MCF 10A (cell line): ENCODE measurements around the gene TMEM26. TPM values are rescaled to one million over a fixed set of nuclear protein-coding genes. Genes with fewer than 3 reads are reported as not detected.

Experiments
- BruUV-seq: library from RNA; stranded (reverse); fragments of 400-500 nt; replicated peaks from 2 replicates; lab custom pipeline; 2021; lab: Mats Ljungman, UMichigan
- CTCF ChIA-PET: fragments of 300-600 bp; sonication (Branson Sonifier 250); formaldehyde crosslinking; extraction: SDS; loops from one replicate; lab custom pipeline; 2021; ENCODE audit warnings: antibody characterized with exemption, inconsistent platforms; lab: Yijun Ruan, JAX
- POLR2A ChIA-PET: fragments of 300-600, 350-650 bp; sonication (Branson Sonifier 250); formaldehyde crosslinking; extraction: SDS; loops from one replicate; lab custom pipeline; 2020; ENCODE audit warnings: antibody characterized with exemption, inconsistent platforms; lab: Yijun Ruan, JAX
- DNase-seq: peaks from one replicate; pipeline ENCODE4 v3.0.0-alpha.2; 2018; ENCODE audit not compliant: unreplicated experiment
- H3K27ac Mint-ChIP-seq: one replicate; pipeline ENCODE4 v1.8.0; 2022; ENCODE audit warnings: mild to moderate bottlenecking, low read depth, mixed read lengths; ENCODE audit not compliant: unreplicated experiment
- H3K27me3 Mint-ChIP-seq: one replicate; pipeline ENCODE4 v1.8.0; 2022; ENCODE audit warnings: mixed read lengths; ENCODE audit not compliant: insufficient read depth, unreplicated experiment
- H3K36me3 Mint-ChIP-seq: one replicate; pipeline ENCODE4 v1.8.0; 2022; ENCODE audit warnings: mild to moderate bottlenecking, moderate library complexity, mixed read lengths; ENCODE audit not compliant: insufficient read depth, unreplicated experiment
- H3K4me1 Mint-ChIP-seq: one replicate; pipeline ENCODE4 v1.8.0; 2022; ENCODE audit warnings: mixed read lengths; ENCODE audit not compliant: insufficient read depth, unreplicated experiment
- H3K4me3 Mint-ChIP-seq: one replicate; pipeline ENCODE4 v1.8.0; 2022; ENCODE audit warnings: mild to moderate bottlenecking, moderate library complexity, mixed read lengths; ENCODE audit not compliant: unreplicated experiment
- H3K9me3 Mint-ChIP-seq: one replicate; pipeline ENCODE4 v1.8.0; 2022; ENCODE audit warnings: mixed read lengths; ENCODE audit not compliant: unreplicated experiment
- intact Hi-C: fragments of 100-400 bp; cut with micrococcal nuclease; formaldehyde crosslinking; loops from 2 replicates; pipeline ENCODE4 v1.14.1; 2022
- total RNA-seq: library from RNA; stranded (reverse); gene quantifications from 2 replicates; pipeline ENCODE4 v1.2.3, GENCODE V29; 2022
- TF ChIP-seq, protein P1 (sequence below): fragments of 200-600 bp; IDR thresholded peaks from one replicate; pipeline ENCODE4 v1.8.0; 2022; ENCODE audit warnings: antibody characterized with exemption, mild to moderate bottlenecking; ENCODE audit not compliant: unreplicated experiment

The TMEM26 gene
- total RNA-seq, 1 experiment from 2014 or later, result not detected

DNA sequence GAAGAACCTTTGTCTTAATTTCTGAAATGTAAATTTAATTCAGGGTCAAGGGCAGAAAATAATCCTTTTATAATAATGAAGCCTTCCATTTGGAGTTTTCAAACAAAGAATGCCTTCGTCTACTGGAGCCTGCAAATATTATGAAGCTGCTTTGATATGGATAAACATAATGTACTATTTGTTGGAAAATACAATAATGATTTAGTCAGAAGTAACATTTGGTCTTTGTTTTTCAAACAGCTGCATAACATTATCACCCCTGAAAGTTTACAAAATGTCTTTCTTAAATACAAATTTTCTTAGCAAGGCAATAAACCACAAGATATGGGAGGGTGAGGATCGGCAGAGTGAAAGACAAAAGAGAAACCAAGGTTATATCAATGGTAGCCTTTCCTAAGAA is 41.5 kb downstream of the TMEM26 start:
- Mint-ChIP-seq H3K4me3 (no peak overlapping the region), H3K36me3 (no peaks in the 10 kb centered on the region), H3K9me3 (no peaks in the 10 kb centered on the region), H3K27me3 (no peaks in the 10 kb centered on the region), H3K4me1 (no peaks in the 10 kb centered on the region), H3K27ac (no peak overlapping the region)
- POLR2A ChIA-PET, result no interaction called here
- BruUV-seq, result no TSS peak
- CTCF ChIA-PET, result interaction anchor here (0.6 kb wide), 1 partner anchor 11 kb away, joined by 3 read pairs; no protein-coding TSS in a partner anchor
- DNase-seq, result no peak
- TF ChIP-seq, protein P1, sequence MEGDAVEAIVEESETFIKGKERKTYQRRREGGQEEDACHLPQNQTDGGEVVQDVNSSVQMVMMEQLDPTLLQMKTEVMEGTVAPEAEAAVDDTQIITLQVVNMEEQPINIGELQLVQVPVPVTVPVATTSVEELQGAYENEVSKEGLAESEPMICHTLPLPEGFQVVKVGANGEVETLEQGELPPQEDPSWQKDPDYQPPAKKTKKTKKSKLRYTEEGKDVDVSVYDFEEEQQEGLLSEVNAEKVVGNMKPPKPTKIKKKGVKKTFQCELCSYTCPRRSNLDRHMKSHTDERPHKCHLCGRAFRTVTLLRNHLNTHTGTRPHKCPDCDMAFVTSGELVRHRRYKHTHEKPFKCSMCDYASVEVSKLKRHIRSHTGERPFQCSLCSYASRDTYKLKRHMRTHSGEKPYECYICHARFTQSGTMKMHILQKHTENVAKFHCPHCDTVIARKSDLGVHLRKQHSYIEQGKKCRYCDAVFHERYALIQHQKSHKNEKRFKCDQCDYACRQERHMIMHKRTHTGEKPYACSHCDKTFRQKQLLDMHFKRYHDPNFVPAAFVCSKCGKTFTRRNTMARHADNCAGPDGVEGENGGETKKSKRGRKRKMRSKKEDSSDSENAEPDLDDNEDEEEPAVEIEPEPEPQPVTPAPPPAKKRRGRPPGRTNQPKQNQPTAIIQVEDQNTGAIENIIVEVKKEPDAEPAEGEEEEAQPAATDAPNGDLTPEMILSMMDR, result no peak
- intact Hi-C loops, result no loop called here

DNA sequence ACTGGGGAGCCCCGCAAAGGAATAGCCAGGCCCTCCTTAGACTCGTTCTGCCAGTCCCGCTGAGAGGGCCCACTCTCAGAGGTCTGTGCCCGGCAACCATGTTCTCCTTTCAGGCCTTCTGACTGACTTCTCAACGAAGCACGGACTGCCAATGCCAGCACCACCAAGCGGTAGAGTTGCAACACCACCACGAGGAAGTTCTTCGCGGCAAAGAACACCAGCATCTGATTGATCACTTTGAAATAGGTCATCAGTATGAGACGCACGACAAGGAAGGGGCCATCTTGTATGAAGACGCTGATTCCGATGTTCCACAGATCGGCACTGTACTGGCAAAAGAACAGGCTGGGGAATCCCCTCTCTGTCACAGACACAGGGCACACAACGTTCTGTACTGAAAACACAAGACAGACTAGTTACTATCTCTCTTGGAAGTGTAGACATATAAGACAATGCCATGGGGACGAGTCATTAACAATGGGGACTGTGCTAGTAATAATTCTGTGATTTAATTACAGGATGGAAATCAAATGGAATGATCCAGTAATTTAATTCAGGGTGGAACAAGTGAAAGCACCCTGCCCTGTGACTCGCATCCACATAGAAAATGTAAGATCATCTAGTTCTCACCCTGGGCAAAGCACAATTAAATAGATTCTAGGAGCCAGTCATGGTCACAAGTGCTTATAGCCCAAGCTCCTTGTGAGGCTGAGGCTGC is 42.7 kb downstream of the TMEM26 start:
- POLR2A ChIA-PET, result interaction anchor here (0.8 kb wide), 1 partner anchor 79 kb away, joined by 3 read pairs; no protein-coding TSS in a partner anchor
- BruUV-seq, result no TSS peak
- no peak for DNase-seq
- no peak overlapping the region for H3K27ac Mint-ChIP-seq
- no peaks in the 10 kb centered on the region for H3K9me3 Mint-ChIP-seq
- intact Hi-C loops, result no loop called here
- no peak overlapping the region for H3K4me3 Mint-ChIP-seq
- no peaks in the 10 kb centered on the region for H3K27me3 Mint-ChIP-seq
- CTCF ChIA-PET, result no interaction called here
- no peaks in the 10 kb centered on the region for H3K4me1 Mint-ChIP-seq
- no peaks in the 10 kb centered on the region for H3K36me3 Mint-ChIP-seq
- TF ChIP-seq, protein P1, result no peak

DNA sequence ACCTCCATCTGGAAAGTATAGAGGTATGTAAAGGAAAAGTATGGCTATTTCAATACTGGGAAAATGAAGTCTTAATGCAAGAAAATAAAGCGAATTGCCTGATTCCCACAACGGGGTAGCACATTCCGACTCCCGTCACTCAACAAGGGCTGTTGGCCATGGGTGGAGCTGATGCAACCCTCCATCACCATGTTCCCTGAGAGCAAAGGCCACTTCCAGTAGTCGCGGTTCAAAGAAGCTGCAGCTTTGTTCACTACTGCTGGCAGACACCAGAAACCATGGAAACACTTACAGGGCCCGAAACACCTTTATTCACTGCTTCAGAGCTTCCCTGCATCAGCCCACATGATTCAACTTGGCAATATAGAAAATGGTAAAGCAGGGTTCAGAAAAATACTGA is 44.0 kb downstream of the TMEM26 start:
- DNase-seq, result no peak
- no peaks in the 10 kb centered on the region for H3K4me1 Mint-ChIP-seq
- CTCF ChIA-PET, result interaction anchor here (0.6 kb wide), 1 partner anchor 9 kb away, joined by 4 read pairs; no protein-coding TSS in a partner anchor
- TF ChIP-seq, protein P1, result no peak
- H3K27me3 Mint-ChIP-seq, result no peaks in the 10 kb centered on the region
- no TSS peak for BruUV-seq
- H3K27ac Mint-ChIP-seq, result no peak overlapping the region
- H3K4me3 Mint-ChIP-seq, result no peak overlapping the region
- POLR2A ChIA-PET, result interaction anchor here (0.6 kb wide), 1 partner anchor 216 kb away, joined by 3 read pairs; no protein-coding TSS in a partner anchor
- no peaks in the 10 kb centered on the region for H3K9me3 Mint-ChIP-seq
- no peaks in the 10 kb centered on the region for H3K36me3 Mint-ChIP-seq
- intact Hi-C loops, result no loop called here

DNA sequence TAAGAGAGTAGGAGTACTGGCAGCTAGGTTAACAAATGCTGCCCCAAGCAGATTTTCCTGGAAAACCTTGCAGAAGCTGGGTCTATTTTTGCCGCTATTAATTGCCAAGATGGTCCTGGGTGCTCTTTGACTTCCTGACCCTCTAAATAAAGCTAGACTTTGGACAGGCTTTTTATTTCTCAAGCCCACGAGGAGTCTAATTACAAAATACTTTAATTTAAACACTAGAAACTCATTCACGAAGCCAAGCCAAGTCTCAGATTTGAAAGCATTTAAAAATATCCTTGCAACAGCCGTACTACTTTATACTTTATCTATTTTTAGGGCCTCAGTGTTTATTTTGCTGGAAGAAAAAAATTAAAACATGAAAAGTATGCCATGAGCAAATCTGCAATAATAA is 45.1 kb downstream of the TMEM26 start:
- no peaks in the 10 kb centered on the region for H3K4me1 Mint-ChIP-seq
- no peak overlapping the region for H3K27ac Mint-ChIP-seq
- TF ChIP-seq, protein P1, result no peak
- no peak for DNase-seq
- CTCF ChIA-PET, result no interaction called here
- no TSS peak for BruUV-seq
- POLR2A ChIA-PET, result no interaction called here
- intact Hi-C loops, result no loop called here
- no peaks in the 10 kb centered on the region for H3K36me3 Mint-ChIP-seq
- no peaks in the 10 kb centered on the region for H3K9me3 Mint-ChIP-seq
- H3K27me3 Mint-ChIP-seq, result no peaks in the 10 kb centered on the region
- no peak overlapping the region for H3K4me3 Mint-ChIP-seq
